Smooth muscle cell (in vitro differentiated cells): ENCODE data around the gene ATE1. TPM values are rescaled to one million over a fixed set of nuclear protein-coding genes. Genes with fewer than 3 reads are reported as not detected.

Experiments used
- DNase-seq: peaks from one replicate; lab custom pipeline; 2025; ENCODE audit not compliant: unreplicated experiment; lab: John Stamatoyannopoulos, UW
- H2AFZ ChIP-seq: fragments of 200-600 bp; sonication (generic); 2 replicates; pipeline ENCODE4 v1.6.0; 2016; ENCODE audit warnings: antibody characterized with exemption, low read depth, mild to moderate bottlenecking
- H3F3A ChIP-seq: fragments of 200-600 bp; sonication (generic); 2 replicates; pipeline ENCODE4 v1.6.0; 2017; ENCODE audit warnings: antibody characterized with exemption, low read depth
- H3K27ac ChIP-seq: fragments of 200-600 bp; sonication (generic); 2 replicates; pipeline ENCODE4 v1.5.1; 2016; ENCODE audit warnings: low read depth, mild to moderate bottlenecking
- H3K27me3 ChIP-seq: fragments of 200-600 bp; sonication (generic); 2 replicates; pipeline ENCODE4 v1.6.1; 2016; ENCODE audit warnings: low read depth, mild to moderate bottlenecking
- H3K36me3 ChIP-seq: fragments of 200-600 bp; sonication (generic); 2 replicates; pipeline ENCODE4 v1.5.1; 2016; ENCODE audit warnings: low read depth
- H3K4me1 ChIP-seq: fragments of 200-600 bp; sonication (generic); 2 replicates; pipeline ENCODE4 v1.5.1; 2016; ENCODE audit warnings: low read depth
- H3K4me2 ChIP-seq: fragments of 200-600 bp; sonication (generic); 2 replicates; pipeline ENCODE4 v1.6.0; 2016; ENCODE audit warnings: mild to moderate bottlenecking
- H3K4me3 ChIP-seq: fragments of 200-600 bp; sonication (generic); 2 replicates; pipeline ENCODE4 v1.5.1; 2016; ENCODE audit warnings: mild to moderate bottlenecking
- H3K79me2 ChIP-seq: fragments of 200-600 bp; sonication (generic); 2 replicates; pipeline ENCODE4 v1.6.0; 2016; ENCODE audit warnings: low read depth, mild to moderate bottlenecking
- H3K9ac ChIP-seq: fragments of 200-600 bp; sonication (generic); 2 replicates; pipeline ENCODE4 v1.6.0; 2016; ENCODE audit warnings: low read depth
- H3K9me3 ChIP-seq: fragments of 200-600 bp; sonication (generic); replicated peaks from 2 replicates; pipeline ENCODE4 v1.5.1; 2016; ENCODE audit warnings: low read depth
- H4K20me1 ChIP-seq: fragments of 200-600 bp; sonication (generic); 2 replicates; pipeline ENCODE4 v1.6.0; 2016; ENCODE audit warnings: low read depth
- CTCF ChIP-seq: fragments of 200-600 bp; sonication (generic); IDR thresholded peaks from 2 replicates; pipeline ENCODE4 v1.5.1; 2017; ENCODE audit warnings: borderline replicate concordance, mild to moderate bottlenecking, antibody characterized with exemption; ENCODE audit not compliant: insufficient read depth, poor library complexity, severe bottlenecking
- WGBS: methylation state at CpG from one replicate; pipeline ENCODE4 v1.1.7; 2016; ENCODE audit warnings: low lambda C conversion rate; 5-methylcytosine and 5-hydroxymethylcytosine counted together
- polyA plus RNA-seq: library from polyadenylated mRNA; unstranded; fragments of >200 nt; fragmentation: Nextera tagmentation; extraction: Ambion mirVana; gene quantifications from 2 replicates; pipeline ENCODE4 v1.2.1, GENCODE V29; 2016
- total RNA-seq: library from RNA; depleted of rRNA; stranded (reverse); fragments of >200 nt; gene quantifications from 2 replicates; pipeline ENCODE4 v1.2.3, GENCODE V29; 2014

Gene ATE1
- total and polyA plus RNA-seq, 2 experiments from 2014 or later, result 9.1 to 20.7 TPM

DNA sequence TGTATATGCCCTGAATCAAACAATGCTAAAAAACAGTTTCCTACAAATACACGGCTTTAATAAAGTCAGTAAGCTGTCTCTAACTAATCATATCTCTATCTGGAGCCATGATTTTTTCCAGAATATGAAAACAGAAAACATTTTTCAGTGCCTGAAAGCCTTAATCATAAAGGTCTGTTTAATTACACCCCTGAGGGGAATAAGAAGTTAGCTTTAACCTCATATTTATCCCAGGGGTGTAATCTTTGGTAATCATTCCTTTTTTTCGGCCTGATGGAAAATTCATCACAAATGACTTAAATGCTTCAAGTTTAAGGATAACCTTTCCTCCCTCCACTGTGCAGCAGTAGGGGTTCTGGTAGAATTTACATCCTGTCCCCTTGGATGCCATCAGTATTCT, 124.2 kb downstream of the ATE1 start:
- H3K4me2 ChIP-seq, result no peak overlapping the region

GRCh38 chr10:121800831-121801230, 127.0 kb downstream of the ATE1 start:
- no peak for DNase-seq
- Histone ChIP-seq H3K9me3 (no peaks in the 10 kb centered on the region), H3K27ac (peak overlapping the region; percentile 39), H3K79me2 (no peaks in the 10 kb centered on the region), H3K9ac (no peak overlapping the region), H3K4me3 (no peak overlapping the region), H4K20me1 (no peaks in the 10 kb centered on the region), H3K4me2 (peak overlapping the region; percentile 73), H2AFZ (peak overlapping the region; percentile 1), H3F3A (no peaks in the 10 kb centered on the region), H3K27me3 (no peaks in the 10 kb centered on the region), H3K36me3 (no peaks in the 10 kb centered on the region), H3K4me1 (peaks cover 17% of the 10 kb centered on the region)
- no peak for TF ChIP-seq CTCF
- 46% methylated on average over 2 of the region's 2 CpGs for WGBS

More for the DNA sequence above, 124.2 kb downstream of the ATE1 start:
- no peaks in the 10 kb centered on the region for H3F3A ChIP-seq
- no peaks in the 10 kb centered on the region for H3K36me3 ChIP-seq
- DNase-seq, result no peak
- no peak overlapping the region for H2AFZ ChIP-seq
- H3K9me3 ChIP-seq, result no peaks in the 10 kb centered on the region
- WGBS, result 79% methylated on average over 2 of the region's 2 CpGs
- peaks cover 17% of the 10 kb centered on the region for H3K4me1 ChIP-seq
- H3K9ac ChIP-seq, result no peak overlapping the region
- H3K27ac ChIP-seq, result no peak overlapping the region
- H3K79me2 ChIP-seq, result no peaks in the 10 kb centered on the region
- no peaks in the 10 kb centered on the region for H4K20me1 ChIP-seq
- no peaks in the 10 kb centered on the region for H3K27me3 ChIP-seq
- no peak for TF ChIP-seq CTCF
- H3K4me3 ChIP-seq, result no peak overlapping the region

DNA sequence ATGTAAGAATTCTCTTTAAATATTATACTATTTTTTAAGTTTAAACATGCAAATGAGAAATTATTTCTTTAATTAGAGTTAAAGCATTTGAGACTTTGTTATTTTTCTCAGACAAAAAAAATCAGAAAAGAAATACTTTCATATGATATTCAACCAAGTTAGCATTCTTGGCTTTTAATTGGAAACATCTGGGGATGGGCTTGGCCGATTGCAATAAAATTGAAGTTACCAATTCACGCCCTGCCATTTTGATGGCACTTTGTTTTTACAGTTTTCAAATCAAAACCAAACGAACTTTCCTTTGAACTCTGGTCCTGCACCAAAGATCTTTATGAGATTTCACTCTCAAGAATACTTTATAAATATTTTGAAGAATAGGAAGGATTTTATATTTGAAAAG, 127.7 kb downstream of the ATE1 start:
- Histone ChIP-seq H3K36me3 (no peaks in the 10 kb centered on the region), H3K4me1 (peaks cover 20% of the 10 kb centered on the region), H2AFZ (no peak overlapping the region), H3K27ac (no peak overlapping the region), H3F3A (no peaks in the 10 kb centered on the region), H4K20me1 (no peaks in the 10 kb centered on the region), H3K4me3 (no peak overlapping the region), H3K27me3 (no peaks in the 10 kb centered on the region), H3K9ac (no peak overlapping the region), H3K4me2 (peak overlapping the region; percentile 73), H3K79me2 (no peaks in the 10 kb centered on the region), H3K9me3 (no peaks in the 10 kb centered on the region)
- DNase-seq, result no peak
- TF ChIP-seq CTCF, result no peak
- 58% methylated on average over 3 of the region's 3 CpGs for WGBS

GRCh38 chr10:121797490-121797889, 130.3 kb downstream of the ATE1 start:
- TF ChIP-seq CTCF, result no peak
- Histone ChIP-seq H3K4me1 (peaks cover 18% of the 10 kb centered on the region), H3K4me3 (no peak overlapping the region), H3K27ac (no peak overlapping the region), H3K9me3 (no peaks in the 10 kb centered on the region), H4K20me1 (no peaks in the 10 kb centered on the region), H3K27me3 (no peaks in the 10 kb centered on the region), H3K9ac (no peak overlapping the region), H3K4me2 (no peak overlapping the region), H3K36me3 (no peaks in the 10 kb centered on the region), H2AFZ (no peak overlapping the region), H3K79me2 (no peaks in the 10 kb centered on the region), H3F3A (peaks cover 10% of the 10 kb centered on the region)
- WGBS, result 89% methylated on average over 8 of the region's 8 CpGs
- no peak for DNase-seq
